K562 (cell line): Measurements from ENCODE around the gene CHAC1. TPM values are rescaled to one million over a fixed set of nuclear protein-coding genes. Genes with fewer than 3 reads are reported as not detected.
A peak's percentile ranks its signal among the peaks of the same experiment; 100 is the strongest.

ENCODE experiments used
- JUND ChIP-seq, 2 experiments: IDR thresholded peaks; 2 replicates in 1 of 2; 3 replicates in 1 of 2; pipeline ENCODE4 v1.6.1; 2011; ENCODE audit warnings: borderline replicate concordance in 2 of 2, low read depth in 2 of 2, low read length in 2 of 2, improper control_type of control experiment in 1 of 2, missing biosample characterization in 1 of 2, missing genetic modification characterization in 1 of 2, missing genetic modification reagents in 1 of 2
- LARP7 ChIP-seq: fragments of 450-650 bp; IDR thresholded peaks from 2 replicates; pipeline ENCODE4 v1.6.1; 2016
- NCOA2 ChIP-seq, 2 experiments: fragments of 450-650 bp; IDR thresholded peaks; 2 replicates each; pipeline ENCODE4 v1.6.1; 2018; ENCODE audit warnings: mild to moderate bottlenecking in 2 of 2, moderate library complexity in 1 of 2; ENCODE audit not compliant: partially characterized antibody in 2 of 2
- TFAM ChIP-seq: fragments of 250-450 bp; sonication (Bioruptor Pico); conservative IDR thresholded peaks from 2 replicates; pipeline ENCODE4 v1.5.0; 2021; ENCODE audit warnings: mild to moderate bottlenecking, moderate library complexity
- polyA plus RNA-seq, 8 experiments: library from polyadenylated mRNA; depleted of rRNA in 4 of 8; stranded (reverse) in 5 of 8; unstranded in 3 of 8; fragments of >200 nt; fragmentation: Nextera tagmentation in 2 of 8; fragmentation: Illumina TruSeq in 1 of 8; extraction: Ambion mirVana in 2 of 8; extraction: Trizol in 1 of 8; gene quantifications; 2 replicates each; pipeline versions ENCODE4 v1.2.1 to v1.2.3, GENCODE V29; 2011 to 2014; ENCODE audit warnings: inconsistent platforms in 1 of 8, missing spikeins in 1 of 8
- total RNA-seq, 7 experiments: library from RNA; depleted of rRNA in 6 of 7; stranded (reverse); fragments of >200 nt in 6 of 7; fragmentation: Illumina TruSeq in 2 of 7; extraction: Trizol in 2 of 7; gene quantifications; 2 replicates each; pipeline versions ENCODE4 v1.2.1 to v1.2.3, GENCODE V29; 2011 to 2021; ENCODE audit warnings: low replicate concordance in 1 of 7
- TF ChIP-seq, protein P1 (sequence below): fragments of 450-650 bp; IDR thresholded peaks from 2 replicates; pipeline ENCODE4 v1.6.1; 2016; ENCODE audit warnings: mild to moderate bottlenecking, moderate library complexity
- TF ChIP-seq, protein P2 (sequence below), 2 experiments: fragments of 450-650 bp; formaldehyde crosslinking in 1 of 2; IDR thresholded peaks; 2 replicates each; pipeline versions ENCODE4 v1.4.0 to v1.6.1; 2014 to 2020; ENCODE audit warnings: mild to moderate bottlenecking in 2 of 2, borderline replicate concordance in 1 of 2, low read depth in 1 of 2

CHAC1 gene
- total and polyA plus RNA-seq, 9 of the 15 experiments (the other 6 are each of a cell fraction or from before 2014, with no cell fraction given) = 0.47 to 39.0 (median 7.5) TPM

DNA sequence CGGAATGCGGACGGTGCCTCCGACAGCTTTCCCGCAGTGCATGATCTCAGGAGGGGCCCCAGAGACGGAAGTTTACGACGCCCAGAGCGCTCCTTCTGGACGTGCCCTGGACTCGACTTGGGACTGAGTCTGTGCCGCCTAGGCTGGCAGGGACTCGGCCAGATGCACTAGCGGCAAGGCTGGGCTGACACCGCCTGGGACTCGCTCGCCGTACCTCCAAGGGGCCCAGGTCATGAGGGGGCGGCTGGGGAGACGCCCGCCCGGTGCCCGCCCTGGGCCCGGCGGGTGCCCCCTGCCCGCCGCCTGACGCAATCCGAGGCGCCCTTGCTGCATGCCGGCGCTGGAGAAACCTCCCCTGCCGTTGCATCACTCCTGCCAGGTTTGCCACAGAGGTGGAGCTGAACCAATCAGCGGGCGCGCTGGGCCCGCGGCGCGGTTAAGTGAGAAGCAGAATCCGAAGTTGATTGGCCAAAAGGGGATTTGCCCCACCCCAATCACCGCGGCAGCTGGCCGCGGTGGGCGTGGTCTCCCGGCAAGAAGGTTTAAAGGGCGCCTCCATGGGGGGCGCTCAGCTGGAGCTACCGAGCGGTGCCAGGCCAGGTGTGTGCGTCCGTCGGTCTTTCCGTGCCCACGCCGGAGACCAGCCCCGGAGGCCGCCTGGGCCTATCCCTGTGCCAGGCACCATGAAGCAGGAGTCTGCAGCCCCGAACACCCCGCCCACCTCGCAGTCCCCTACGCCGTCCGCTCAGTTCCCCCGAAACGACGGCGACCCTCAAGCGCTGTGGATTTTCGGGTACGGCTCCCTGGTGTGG, at the start of gene CHAC1 (continued):
- TF ChIP-seq, protein P1, sequence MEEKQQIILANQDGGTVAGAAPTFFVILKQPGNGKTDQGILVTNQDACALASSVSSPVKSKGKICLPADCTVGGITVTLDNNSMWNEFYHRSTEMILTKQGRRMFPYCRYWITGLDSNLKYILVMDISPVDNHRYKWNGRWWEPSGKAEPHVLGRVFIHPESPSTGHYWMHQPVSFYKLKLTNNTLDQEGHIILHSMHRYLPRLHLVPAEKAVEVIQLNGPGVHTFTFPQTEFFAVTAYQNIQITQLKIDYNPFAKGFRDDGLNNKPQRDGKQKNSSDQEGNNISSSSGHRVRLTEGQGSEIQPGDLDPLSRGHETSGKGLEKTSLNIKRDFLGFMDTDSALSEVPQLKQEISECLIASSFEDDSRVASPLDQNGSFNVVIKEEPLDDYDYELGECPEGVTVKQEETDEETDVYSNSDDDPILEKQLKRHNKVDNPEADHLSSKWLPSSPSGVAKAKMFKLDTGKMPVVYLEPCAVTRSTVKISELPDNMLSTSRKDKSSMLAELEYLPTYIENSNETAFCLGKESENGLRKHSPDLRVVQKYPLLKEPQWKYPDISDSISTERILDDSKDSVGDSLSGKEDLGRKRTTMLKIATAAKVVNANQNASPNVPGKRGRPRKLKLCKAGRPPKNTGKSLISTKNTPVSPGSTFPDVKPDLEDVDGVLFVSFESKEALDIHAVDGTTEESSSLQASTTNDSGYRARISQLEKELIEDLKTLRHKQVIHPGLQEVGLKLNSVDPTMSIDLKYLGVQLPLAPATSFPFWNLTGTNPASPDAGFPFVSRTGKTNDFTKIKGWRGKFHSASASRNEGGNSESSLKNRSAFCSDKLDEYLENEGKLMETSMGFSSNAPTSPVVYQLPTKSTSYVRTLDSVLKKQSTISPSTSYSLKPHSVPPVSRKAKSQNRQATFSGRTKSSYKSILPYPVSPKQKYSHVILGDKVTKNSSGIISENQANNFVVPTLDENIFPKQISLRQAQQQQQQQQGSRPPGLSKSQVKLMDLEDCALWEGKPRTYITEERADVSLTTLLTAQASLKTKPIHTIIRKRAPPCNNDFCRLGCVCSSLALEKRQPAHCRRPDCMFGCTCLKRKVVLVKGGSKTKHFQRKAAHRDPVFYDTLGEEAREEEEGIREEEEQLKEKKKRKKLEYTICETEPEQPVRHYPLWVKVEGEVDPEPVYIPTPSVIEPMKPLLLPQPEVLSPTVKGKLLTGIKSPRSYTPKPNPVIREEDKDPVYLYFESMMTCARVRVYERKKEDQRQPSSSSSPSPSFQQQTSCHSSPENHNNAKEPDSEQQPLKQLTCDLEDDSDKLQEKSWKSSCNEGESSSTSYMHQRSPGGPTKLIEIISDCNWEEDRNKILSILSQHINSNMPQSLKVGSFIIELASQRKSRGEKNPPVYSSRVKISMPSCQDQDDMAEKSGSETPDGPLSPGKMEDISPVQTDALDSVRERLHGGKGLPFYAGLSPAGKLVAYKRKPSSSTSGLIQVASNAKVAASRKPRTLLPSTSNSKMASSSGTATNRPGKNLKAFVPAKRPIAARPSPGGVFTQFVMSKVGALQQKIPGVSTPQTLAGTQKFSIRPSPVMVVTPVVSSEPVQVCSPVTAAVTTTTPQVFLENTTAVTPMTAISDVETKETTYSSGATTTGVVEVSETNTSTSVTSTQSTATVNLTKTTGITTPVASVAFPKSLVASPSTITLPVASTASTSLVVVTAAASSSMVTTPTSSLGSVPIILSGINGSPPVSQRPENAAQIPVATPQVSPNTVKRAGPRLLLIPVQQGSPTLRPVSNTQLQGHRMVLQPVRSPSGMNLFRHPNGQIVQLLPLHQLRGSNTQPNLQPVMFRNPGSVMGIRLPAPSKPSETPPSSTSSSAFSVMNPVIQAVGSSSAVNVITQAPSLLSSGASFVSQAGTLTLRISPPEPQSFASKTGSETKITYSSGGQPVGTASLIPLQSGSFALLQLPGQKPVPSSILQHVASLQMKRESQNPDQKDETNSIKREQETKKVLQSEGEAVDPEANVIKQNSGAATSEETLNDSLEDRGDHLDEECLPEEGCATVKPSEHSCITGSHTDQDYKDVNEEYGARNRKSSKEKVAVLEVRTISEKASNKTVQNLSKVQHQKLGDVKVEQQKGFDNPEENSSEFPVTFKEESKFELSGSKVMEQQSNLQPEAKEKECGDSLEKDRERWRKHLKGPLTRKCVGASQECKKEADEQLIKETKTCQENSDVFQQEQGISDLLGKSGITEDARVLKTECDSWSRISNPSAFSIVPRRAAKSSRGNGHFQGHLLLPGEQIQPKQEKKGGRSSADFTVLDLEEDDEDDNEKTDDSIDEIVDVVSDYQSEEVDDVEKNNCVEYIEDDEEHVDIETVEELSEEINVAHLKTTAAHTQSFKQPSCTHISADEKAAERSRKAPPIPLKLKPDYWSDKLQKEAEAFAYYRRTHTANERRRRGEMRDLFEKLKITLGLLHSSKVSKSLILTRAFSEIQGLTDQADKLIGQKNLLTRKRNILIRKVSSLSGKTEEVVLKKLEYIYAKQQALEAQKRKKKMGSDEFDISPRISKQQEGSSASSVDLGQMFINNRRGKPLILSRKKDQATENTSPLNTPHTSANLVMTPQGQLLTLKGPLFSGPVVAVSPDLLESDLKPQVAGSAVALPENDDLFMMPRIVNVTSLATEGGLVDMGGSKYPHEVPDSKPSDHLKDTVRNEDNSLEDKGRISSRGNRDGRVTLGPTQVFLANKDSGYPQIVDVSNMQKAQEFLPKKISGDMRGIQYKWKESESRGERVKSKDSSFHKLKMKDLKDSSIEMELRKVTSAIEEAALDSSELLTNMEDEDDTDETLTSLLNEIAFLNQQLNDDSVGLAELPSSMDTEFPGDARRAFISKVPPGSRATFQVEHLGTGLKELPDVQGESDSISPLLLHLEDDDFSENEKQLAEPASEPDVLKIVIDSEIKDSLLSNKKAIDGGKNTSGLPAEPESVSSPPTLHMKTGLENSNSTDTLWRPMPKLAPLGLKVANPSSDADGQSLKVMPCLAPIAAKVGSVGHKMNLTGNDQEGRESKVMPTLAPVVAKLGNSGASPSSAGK = no peak; the same call in 1 of the 2 replicates
- TF ChIP-seq LARP7 = no peak
- TF ChIP-seq, protein P2, sequence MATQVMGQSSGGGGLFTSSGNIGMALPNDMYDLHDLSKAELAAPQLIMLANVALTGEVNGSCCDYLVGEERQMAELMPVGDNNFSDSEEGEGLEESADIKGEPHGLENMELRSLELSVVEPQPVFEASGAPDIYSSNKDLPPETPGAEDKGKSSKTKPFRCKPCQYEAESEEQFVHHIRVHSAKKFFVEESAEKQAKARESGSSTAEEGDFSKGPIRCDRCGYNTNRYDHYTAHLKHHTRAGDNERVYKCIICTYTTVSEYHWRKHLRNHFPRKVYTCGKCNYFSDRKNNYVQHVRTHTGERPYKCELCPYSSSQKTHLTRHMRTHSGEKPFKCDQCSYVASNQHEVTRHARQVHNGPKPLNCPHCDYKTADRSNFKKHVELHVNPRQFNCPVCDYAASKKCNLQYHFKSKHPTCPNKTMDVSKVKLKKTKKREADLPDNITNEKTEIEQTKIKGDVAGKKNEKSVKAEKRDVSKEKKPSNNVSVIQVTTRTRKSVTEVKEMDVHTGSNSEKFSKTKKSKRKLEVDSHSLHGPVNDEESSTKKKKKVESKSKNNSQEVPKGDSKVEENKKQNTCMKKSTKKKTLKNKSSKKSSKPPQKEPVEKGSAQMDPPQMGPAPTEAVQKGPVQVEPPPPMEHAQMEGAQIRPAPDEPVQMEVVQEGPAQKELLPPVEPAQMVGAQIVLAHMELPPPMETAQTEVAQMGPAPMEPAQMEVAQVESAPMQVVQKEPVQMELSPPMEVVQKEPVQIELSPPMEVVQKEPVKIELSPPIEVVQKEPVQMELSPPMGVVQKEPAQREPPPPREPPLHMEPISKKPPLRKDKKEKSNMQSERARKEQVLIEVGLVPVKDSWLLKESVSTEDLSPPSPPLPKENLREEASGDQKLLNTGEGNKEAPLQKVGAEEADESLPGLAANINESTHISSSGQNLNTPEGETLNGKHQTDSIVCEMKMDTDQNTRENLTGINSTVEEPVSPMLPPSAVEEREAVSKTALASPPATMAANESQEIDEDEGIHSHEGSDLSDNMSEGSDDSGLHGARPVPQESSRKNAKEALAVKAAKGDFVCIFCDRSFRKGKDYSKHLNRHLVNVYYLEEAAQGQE (IDR thresholded peaks at IDR 0.05; ENCODE audit: borderline replicate concordance) = no peak
- TF ChIP-seq, protein P2 (CRISPR knock-in tag; IDR thresholded peaks at IDR 0.05; ENCODE audit: low read depth) = no peak
- no peak for TF ChIP-seq TFAM (CRISPR knock-in tag)
- TF ChIP-seq NCOA2 (IDR thresholded peaks at IDR 0.05; ENCODE audit: partially characterized antibody in 2 of 2) = no peak
- peak; percentile 85 for TF ChIP-seq JUND (IDR thresholded peaks at IDR 0.05; ENCODE audit: borderline replicate concordance, low read depth, low read length)
- TF ChIP-seq JUND (tag; IDR thresholded peaks at IDR 0.05; ENCODE audit: borderline replicate concordance, low read depth, low read length) = no peak
